Thoracic aorta (tissue), 2 donors: ENCODE results near the gene FRMPD4. TPM values are rescaled to one million over a fixed set of nuclear protein-coding genes. Genes with fewer than 3 reads are reported as not detected.

Experiments used
- ATAC-seq: fragments of 150-250 bp; one replicate; pipeline ENCODE4 v1.8.0; 2017; ENCODE audit warnings: low read depth; ENCODE audit not compliant: insufficient number of reproducible peaks, low FRiP score
- DNase-seq: peaks from one replicate; pipeline ENCODE4 v3.0.0-alpha.2; 2020; ENCODE audit warnings: low spot score
- H3K27ac ChIP-seq, 2 donors: fragments of 200-600 bp; sonication (generic); 1 replicate in 1 of 2; 2 replicates in 1 of 2; pipeline ENCODE4 v1.5.1; 2016; ENCODE audit warnings: mild to moderate bottlenecking in 2 of 2, moderate library complexity in 2 of 2
- H3K27me3 ChIP-seq: fragments of 200-600 bp; sonication (generic); replicated peaks from 2 replicates; pipeline ENCODE4 v1.6.0; 2016; ENCODE audit warnings: mild to moderate bottlenecking; ENCODE audit not compliant: insufficient read depth
- H3K36me3 ChIP-seq: fragments of 200-600 bp; sonication (generic); one replicate; pipeline ENCODE4 v1.5.1; 2016
- H3K4me1 ChIP-seq, 2 donors: fragments of 200-600 bp; sonication (generic); 1 replicate in 1 of 2; 2 replicates in 1 of 2; pipeline versions ENCODE4 v1.5.1 to v1.6.0; 2016; ENCODE audit warnings: low read depth in 2 of 2, mild to moderate bottlenecking in 1 of 2; ENCODE audit not compliant: control insufficient read depth in 1 of 2
- H3K4me3 ChIP-seq: fragments of 200-600 bp; sonication (generic); 2 replicates; pipeline ENCODE4 v1.5.1; 2016; ENCODE audit warnings: mild to moderate bottlenecking
- H3K9me3 ChIP-seq: fragments of 200-600 bp; sonication (generic); 2 replicates; pipeline ENCODE4 v1.5.1; 2016
- CTCF ChIP-seq: fragments of 200-600 bp; sonication (generic); IDR thresholded peaks from one replicate; pipeline ENCODE4 v1.5.1; 2019; ENCODE audit warnings: antibody characterized with exemption
- total RNA-seq, 2 donors: library from RNA; depleted of rRNA; stranded (reverse); fragments of >200 nt; gene quantifications; one replicate each; pipeline versions ENCODE4 v1.1.0 to v1.2.3, GENCODE V29; 2016

Gene FRMPD4
- total RNA-seq, 2 donors from 2014 or later, result not detected

- Histone ChIP-seq H3K27me3 (no peaks in the 10 kb centered on the region), H3K36me3 (no peaks in the 10 kb centered on the region), H3K27ac (no peak overlapping the region), H3K4me3 (no peak overlapping the region), H3K4me1 (no peaks in the 10 kb centered on the region), H3K9me3 (no peaks in the 10 kb centered on the region)
- TF ChIP-seq CTCF, result no peak
- ATAC-seq (no peak), DNase-seq (no peak)
These were observed 285.1 kb downstream of the FRMPD4 start for GRCh38 chrX:12423346-12423745.

GRCh38 chrX:12425496-12425895, 287.2 kb downstream of the FRMPD4 start:
- H3K4me3 ChIP-seq, result no peak overlapping the region
- H3K27me3 ChIP-seq, result no peaks in the 10 kb centered on the region
- H3K27ac ChIP-seq, result no peak overlapping the region
- DNase-seq, result no peak
- ATAC-seq, result no peak
- no peak for TF ChIP-seq CTCF
- no peaks in the 10 kb centered on the region for H3K9me3 ChIP-seq
- H3K36me3 ChIP-seq, result no peaks in the 10 kb centered on the region
- no peaks in the 10 kb centered on the region for H3K4me1 ChIP-seq

GRCh38 chrX:12426420-12426819, 288.1 kb downstream of the FRMPD4 start:
- H3K9me3 ChIP-seq, result no peaks in the 10 kb centered on the region
- no peaks in the 10 kb centered on the region for H3K36me3 ChIP-seq
- no peaks in the 10 kb centered on the region for H3K27me3 ChIP-seq
- H3K4me3 ChIP-seq, result no peak overlapping the region
- H3K4me1 ChIP-seq, result no peaks in the 10 kb centered on the region
- DNase-seq, result no peak
- ATAC-seq, result no peak
- TF ChIP-seq CTCF, result no peak
- no peak overlapping the region for H3K27ac ChIP-seq

- Histone ChIP-seq H3K4me3 (no peak overlapping the region), H3K27me3 (no peaks in the 10 kb centered on the region), H3K27ac (no peak overlapping the region), H3K36me3 (no peaks in the 10 kb centered on the region), H3K4me1 (no peaks in the 10 kb centered on the region), H3K9me3 (no peaks in the 10 kb centered on the region)
- no peak for ATAC-seq
- DNase-seq, result no peak
- TF ChIP-seq CTCF, result no peak
These were observed 296.2 kb downstream of the FRMPD4 start for GRCh38 chrX:12434493-12434892.

GRCh38 chrX:12439416-12439815, 301.1 kb downstream of the FRMPD4 start:
- ATAC-seq, result no peak
- no peaks in the 10 kb centered on the region for H3K36me3 ChIP-seq
- H3K27ac ChIP-seq, result no peak overlapping the region

More at GRCh38 chrX:12439416-12439815, 301.1 kb downstream of the FRMPD4 start:
- Histone ChIP-seq H3K4me3 (no peak overlapping the region), H3K27me3 (no peaks in the 10 kb centered on the region), H3K9me3 (no peaks in the 10 kb centered on the region), H3K4me1 (no peaks in the 10 kb centered on the region)
- no peak for DNase-seq
- no peak for TF ChIP-seq CTCF
